Mammary epithelial cell (primary cell): ENCODE measurements around the gene SETX.

Source experiments
- CTCF ChIP-seq, 2 donors: IDR thresholded peaks in 1 of 2; conservative IDR thresholded peaks in 1 of 2; 2 replicates each; pipeline ENCODE4 v1.5.1; 2011 to 2012; ENCODE audit warnings: inconsistent platforms in 2 of 2, low read length in 2 of 2, mild to moderate bottlenecking in 2 of 2, control low read depth in 1 of 2, low read depth in 1 of 2; ENCODE audit not compliant: insufficient read depth in 1 of 2; ENCODE audit errors: extremely low read depth in 1 of 2
- EZH2 ChIP-seq: IDR thresholded peaks from 2 replicates; pipeline ENCODE4 v1.6.1; 2012; ENCODE audit warnings: low read length, inconsistent platforms, borderline replicate concordance

- TF ChIP-seq CTCF (conservative IDR thresholded peaks at IDR 0.05 in 1 of 2, IDR thresholded peaks at IDR 0.05 in 1 of 2; ENCODE audit: extremely low read depth in 1 of 2, insufficient read depth in 1 of 2, low read depth in 1 of 2, low read length in 2 of 2) (no peak), EZH2 (no peak)
These were observed 6.1 kb downstream of the SETX start for GRCh38 chr9:132348676-132349075.
